ENCODE results near the gene ZNF555.
A peak's percentile ranks its signal among the peaks of the same experiment; 100 is the strongest.
"Not testable (repeated sequence)": the region's sequence is repeated elsewhere in the genome, so short reads cannot be mapped to it uniquely, and the experiment has no call there.

Gene ZNF555

GRCh38 chr19:2885736-2886135 is 44.5 kb downstream of the ZNF555 start:
- TF ChIP-seq ZFX (IDR thresholded peaks at IDR 0.05; ENCODE audit: borderline replicate concordance), result no peak
- no peak overlapping the region for H3K27ac ChIP-seq

- TF ChIP-seq CTCF (IDR thresholded peaks at IDR 0.05), result peak; percentile 86
- no peak for TF ChIP-seq ZFX (IDR thresholded peaks at IDR 0.05; ENCODE audit: borderline replicate concordance)
- H3K27ac ChIP-seq, result no peak overlapping the region
These were observed 46.2 kb downstream of the ZNF555 start for GRCh38 chr19:2887391-2887914.

- TF ChIP-seq CTCF (IDR thresholded peaks at IDR 0.05) (no peak), ZFX (IDR thresholded peaks at IDR 0.05; ENCODE audit: borderline replicate concordance) (no peak)
- H3K27ac ChIP-seq, result peak overlapping the region; percentile 57
These were observed 47.5 kb downstream of the ZNF555 start for GRCh38 chr19:2888731-2889224.

GRCh38 chr19:2890531-2890930 is 49.3 kb downstream of the ZNF555 start:
- H3K27ac ChIP-seq, result not testable (repeated sequence)

- TF ChIP-seq ZFX (IDR thresholded peaks at IDR 0.05; ENCODE audit: borderline replicate concordance) (no peak), CTCF (IDR thresholded peaks at IDR 0.05) (no peak)
- no peak overlapping the region for H3K27ac ChIP-seq
These were observed 55.4 kb downstream of the ZNF555 start for GRCh38 chr19:2896694-2897093.

GRCh38 chr19:2900296-2901252 is 59.3 kb downstream of the ZNF555 start, which contains the start of gene ZNF57:
TSS of gene ZNF57 (plus strand) at chr19:2900928. CDS start at chr19:2901046, 118 bp downstream.
- H3K27ac ChIP-seq, result peak within 1 kb of the TSS; percentile 83
- no peak for TF ChIP-seq CTCF (IDR thresholded peaks at IDR 0.05)
- no peak for TF ChIP-seq ZFX (IDR thresholded peaks at IDR 0.05; ENCODE audit: borderline replicate concordance)

GRCh38 chr19:2902590-2903218 is 61.4 kb downstream of the ZNF555 start:
- TF ChIP-seq ZFX (IDR thresholded peaks at IDR 0.05; ENCODE audit: borderline replicate concordance) (no peak), CTCF (IDR thresholded peaks at IDR 0.05) (no peak)
- H3K27ac ChIP-seq, result no peak overlapping the region

- H3K27ac ChIP-seq, result not testable (repeated sequence)
These were observed 62.1 kb downstream of the ZNF555 start for GRCh38 chr19:2903326-2903725.

All from 22Rv1 (cell line).